ENCODE data around the gene MAPT. TPM values are rescaled to one million over a fixed set of nuclear protein-coding genes. Genes with fewer than 3 reads are reported as not detected.

Gene MAPT
- total RNA-seq, 1 donor from 2014 or later, result 0.06 TPM

- no peak overlapping the region for H3K4me3 ChIP-seq (ENCODE audit: low read depth, low read length)
- TF ChIP-seq CTCF (conservative IDR thresholded peaks at IDR 0.05; ENCODE audit: low read depth, low read length), result no peak
- no peak for DNase-seq (ENCODE audit: low read depth)
Measured at GRCh38 chr17:45977976-45978626, 83.7 kb downstream of the MAPT start.

- H3K4me3 ChIP-seq (ENCODE audit: low read depth, low read length), result no peak overlapping the region
- DNase-seq (ENCODE audit: low read depth), result no peak
- TF ChIP-seq CTCF (conservative IDR thresholded peaks at IDR 0.05; ENCODE audit: low read depth, low read length), result no peak
Measured at GRCh38 chr17:45979137-45979536, 84.8 kb downstream of the MAPT start.

GRCh38 chr17:45980855-45981254, 86.5 kb downstream of the MAPT start:
- DNase-seq (ENCODE audit: low read depth), result no peak
- no peak for TF ChIP-seq CTCF (conservative IDR thresholded peaks at IDR 0.05; ENCODE audit: low read depth, low read length)
- no peak overlapping the region for H3K4me3 ChIP-seq (ENCODE audit: low read depth, low read length)

- no peak for DNase-seq (ENCODE audit: low read depth)
- no peak overlapping the region for H3K4me3 ChIP-seq (ENCODE audit: low read depth, low read length)
- TF ChIP-seq CTCF (conservative IDR thresholded peaks at IDR 0.05; ENCODE audit: low read depth, low read length), result no peak
Measured at GRCh38 chr17:45981306-45981705, 87.0 kb downstream of the MAPT start.

DNA sequence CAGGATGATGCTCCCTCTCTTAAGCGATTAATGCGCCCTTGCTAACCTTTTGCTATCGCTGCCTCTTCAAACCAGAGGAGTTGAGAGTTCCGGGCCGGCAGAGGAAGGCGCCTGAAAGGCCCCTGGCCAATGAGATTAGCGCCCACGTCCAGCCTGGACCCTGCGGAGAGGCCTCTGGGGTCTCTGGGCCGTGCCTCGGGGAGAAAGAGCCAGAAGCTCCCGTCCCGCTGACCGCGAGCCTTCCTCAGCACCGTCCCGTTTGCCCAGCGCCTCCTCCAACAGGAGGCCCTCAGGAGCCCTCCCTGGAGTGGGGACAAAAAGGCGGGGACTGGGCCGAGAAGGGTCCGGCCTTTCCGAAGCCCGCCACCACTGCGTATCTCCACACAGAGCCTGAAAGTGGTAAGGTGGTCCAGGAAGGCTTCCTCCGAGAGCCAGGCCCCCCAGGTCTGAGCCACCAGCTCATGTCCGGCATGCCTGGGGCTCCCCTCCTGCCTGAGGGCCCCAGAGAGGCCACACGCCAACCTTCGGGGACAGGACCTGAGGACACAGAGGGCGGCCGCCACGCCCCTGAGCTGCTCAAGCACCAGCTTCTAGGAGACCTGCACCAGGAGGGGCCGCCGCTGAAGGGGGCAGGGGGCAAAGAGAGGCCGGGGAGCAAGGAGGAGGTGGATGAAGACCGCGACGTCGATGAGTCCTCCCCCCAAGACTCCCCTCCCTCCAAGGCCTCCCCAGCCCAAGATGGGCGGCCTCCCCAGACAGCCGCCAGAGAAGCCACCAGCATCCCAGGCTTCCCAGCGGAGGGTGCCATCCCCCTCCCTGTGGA, 88.6 kb downstream of the MAPT start:
- no peak for TF ChIP-seq CTCF (conservative IDR thresholded peaks at IDR 0.05; ENCODE audit: low read depth, low read length)
- no peak for DNase-seq (ENCODE audit: low read depth)
- no peak overlapping the region for H3K4me3 ChIP-seq (ENCODE audit: low read depth, low read length)

DNA sequence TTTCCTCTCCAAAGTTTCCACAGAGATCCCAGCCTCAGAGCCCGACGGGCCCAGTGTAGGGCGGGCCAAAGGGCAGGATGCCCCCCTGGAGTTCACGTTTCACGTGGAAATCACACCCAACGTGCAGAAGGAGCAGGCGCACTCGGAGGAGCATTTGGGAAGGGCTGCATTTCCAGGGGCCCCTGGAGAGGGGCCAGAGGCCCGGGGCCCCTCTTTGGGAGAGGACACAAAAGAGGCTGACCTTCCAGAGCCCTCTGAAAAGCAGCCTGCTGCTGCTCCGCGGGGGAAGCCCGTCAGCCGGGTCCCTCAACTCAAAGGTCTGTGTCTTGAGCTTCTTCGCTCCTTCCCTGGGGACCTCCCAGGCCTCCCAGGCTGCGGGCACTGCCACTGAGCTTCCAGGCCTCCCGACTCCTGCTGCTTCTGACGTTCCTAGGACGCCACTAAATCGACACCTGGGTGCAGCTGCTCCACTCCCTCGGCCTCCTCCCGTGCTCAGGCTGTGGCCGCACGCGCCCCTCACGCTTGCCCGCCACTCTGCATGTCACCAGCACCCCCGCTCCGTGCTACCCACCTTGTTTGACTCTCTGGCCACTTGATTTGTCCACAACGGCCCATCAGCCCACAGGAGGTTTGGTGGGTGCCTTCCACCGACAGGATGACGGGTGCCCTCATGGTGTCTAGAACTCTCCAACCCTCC, 89.4 kb downstream of the MAPT start:
- no peak for DNase-seq (ENCODE audit: low read depth)
- no peak for TF ChIP-seq CTCF (conservative IDR thresholded peaks at IDR 0.05; ENCODE audit: low read depth, low read length)
- no peak overlapping the region for H3K4me3 ChIP-seq (ENCODE audit: low read depth, low read length)

Data from epithelial cell of proximal tubule (primary cell).